Measurements from ENCODE around the gene PGBD2. TPM values are rescaled to one million over a fixed set of nuclear protein-coding genes. Genes with fewer than 3 reads are reported as not detected.

Gene PGBD2
- total and polyA plus RNA-seq, 9 of the 15 experiments (the other 6 are each of a cell fraction or from before 2014, with no cell fraction given): 11.9 to 21.8 (median 14.7) TPM

DNA sequence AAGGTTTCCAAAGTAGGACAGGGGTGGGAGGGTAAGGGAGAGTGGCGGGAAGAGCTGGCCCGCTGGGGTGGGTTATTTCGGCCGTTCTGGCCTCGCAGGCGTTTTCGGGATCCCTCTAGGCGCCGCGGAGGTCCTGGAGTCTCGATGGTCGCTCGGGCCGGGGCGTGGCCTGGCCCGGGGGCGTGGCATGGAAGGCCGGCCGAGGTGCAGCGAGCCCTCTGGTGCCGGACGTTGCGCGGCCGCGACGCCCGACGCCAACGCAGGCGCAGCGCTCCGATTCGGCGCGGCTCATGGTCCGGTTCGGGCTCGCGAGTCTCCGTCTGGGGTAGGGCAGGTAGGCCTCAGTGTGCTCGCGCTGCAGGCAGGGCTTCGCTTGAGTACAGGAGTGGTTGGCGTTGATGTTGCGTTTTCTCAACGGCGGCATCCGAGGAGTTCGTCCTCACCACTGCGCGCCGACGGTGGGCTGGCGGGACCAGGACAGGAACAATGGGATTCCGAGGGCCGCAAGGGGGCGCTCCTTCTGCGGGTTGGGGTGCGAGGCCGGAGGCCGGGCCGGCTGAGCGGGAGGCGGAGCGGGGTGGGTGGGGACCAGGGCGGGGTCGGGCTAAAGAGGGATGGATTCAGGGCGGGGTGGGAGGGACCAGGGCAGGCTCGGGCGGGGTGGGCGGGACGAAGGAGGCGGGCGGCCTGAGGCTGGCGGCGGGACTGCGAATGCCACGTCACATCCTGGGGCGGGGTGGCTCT, at the start of gene PGBD2 (continued):
- TF ChIP-seq, protein P1, sequence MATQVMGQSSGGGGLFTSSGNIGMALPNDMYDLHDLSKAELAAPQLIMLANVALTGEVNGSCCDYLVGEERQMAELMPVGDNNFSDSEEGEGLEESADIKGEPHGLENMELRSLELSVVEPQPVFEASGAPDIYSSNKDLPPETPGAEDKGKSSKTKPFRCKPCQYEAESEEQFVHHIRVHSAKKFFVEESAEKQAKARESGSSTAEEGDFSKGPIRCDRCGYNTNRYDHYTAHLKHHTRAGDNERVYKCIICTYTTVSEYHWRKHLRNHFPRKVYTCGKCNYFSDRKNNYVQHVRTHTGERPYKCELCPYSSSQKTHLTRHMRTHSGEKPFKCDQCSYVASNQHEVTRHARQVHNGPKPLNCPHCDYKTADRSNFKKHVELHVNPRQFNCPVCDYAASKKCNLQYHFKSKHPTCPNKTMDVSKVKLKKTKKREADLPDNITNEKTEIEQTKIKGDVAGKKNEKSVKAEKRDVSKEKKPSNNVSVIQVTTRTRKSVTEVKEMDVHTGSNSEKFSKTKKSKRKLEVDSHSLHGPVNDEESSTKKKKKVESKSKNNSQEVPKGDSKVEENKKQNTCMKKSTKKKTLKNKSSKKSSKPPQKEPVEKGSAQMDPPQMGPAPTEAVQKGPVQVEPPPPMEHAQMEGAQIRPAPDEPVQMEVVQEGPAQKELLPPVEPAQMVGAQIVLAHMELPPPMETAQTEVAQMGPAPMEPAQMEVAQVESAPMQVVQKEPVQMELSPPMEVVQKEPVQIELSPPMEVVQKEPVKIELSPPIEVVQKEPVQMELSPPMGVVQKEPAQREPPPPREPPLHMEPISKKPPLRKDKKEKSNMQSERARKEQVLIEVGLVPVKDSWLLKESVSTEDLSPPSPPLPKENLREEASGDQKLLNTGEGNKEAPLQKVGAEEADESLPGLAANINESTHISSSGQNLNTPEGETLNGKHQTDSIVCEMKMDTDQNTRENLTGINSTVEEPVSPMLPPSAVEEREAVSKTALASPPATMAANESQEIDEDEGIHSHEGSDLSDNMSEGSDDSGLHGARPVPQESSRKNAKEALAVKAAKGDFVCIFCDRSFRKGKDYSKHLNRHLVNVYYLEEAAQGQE (IDR thresholded peaks at IDR 0.05; ENCODE audit: borderline replicate concordance): peak; percentile 74; the same call in 1 of the 2 replicates
- TF ChIP-seq, protein P1 (CRISPR knock-in tag; IDR thresholded peaks at IDR 0.05; ENCODE audit: low read depth): peak; percentile 78; the same call in 1 of the 2 replicates
- peak; percentile 86; the same call in 1 of the 2 replicates for TF ChIP-seq ZNF76 (CRISPR knock-in tag; IDR thresholded peaks at IDR 0.05; ENCODE audit: borderline replicate concordance)
- peak; percentile 53 for TF ChIP-seq ETV1 (tag; conservative IDR thresholded peaks at IDR 0.05; ENCODE audit: low read depth)
